Astrocyte of the cerebellum (primary cell): ENCODE results near the gene MIER3.

Experiments used
- DNase-seq: peaks from one replicate; pipeline ENCODE4 v3.0.0-alpha.2; 2011; ENCODE audit warnings: low read depth
- H3K4me3 ChIP-seq: 2 replicates; pipeline ENCODE4 v1.5.1; 2011; ENCODE audit warnings: mild to moderate bottlenecking, low read depth, low read length, moderate library complexity
- CTCF ChIP-seq: IDR thresholded peaks from 2 replicates; pipeline ENCODE4 v1.5.1; 2012; ENCODE audit warnings: low read length, low read depth, moderate library complexity, mild to moderate bottlenecking; ENCODE audit errors: missing control alignments
- in situ Hi-C: cut with HindIII; loops from 2 replicates; pipeline ENCODE4 v1.10.0; 2017; ENCODE audit warnings: low sequenced_read_pairs

MIER3 gene

DNA sequence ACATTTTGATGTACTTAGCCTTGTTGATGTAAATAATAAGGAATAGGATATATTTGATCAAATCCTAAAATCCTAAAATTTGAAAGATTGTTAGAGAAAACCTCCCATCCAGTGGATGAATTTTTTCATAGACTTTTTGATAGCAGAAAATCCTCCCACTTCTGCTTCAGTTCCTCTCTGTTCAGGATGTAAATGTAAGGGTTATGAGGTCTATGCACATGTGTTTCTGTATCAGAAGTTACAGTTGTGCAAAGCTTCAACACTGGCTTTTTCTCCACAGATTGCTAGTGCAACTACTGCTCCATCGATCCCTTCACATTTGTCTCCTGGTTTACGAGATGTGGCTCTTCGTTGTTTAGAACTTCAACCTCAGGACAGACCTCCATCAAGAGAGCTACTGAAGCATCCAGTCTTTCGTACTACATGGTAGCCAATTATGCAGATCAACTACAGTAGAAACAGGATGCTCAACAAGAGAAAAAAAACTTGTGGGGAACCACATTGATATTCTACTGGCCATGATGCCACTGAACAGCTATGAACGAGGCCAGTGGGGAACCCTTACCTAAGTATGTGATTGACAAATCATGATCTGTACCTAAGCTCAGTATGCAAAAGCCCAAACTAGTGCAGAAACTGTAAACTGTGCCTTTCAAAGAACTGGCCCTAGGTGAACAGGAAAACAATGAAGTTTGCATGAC lies 58.5 kb downstream of the MIER3 start:
- TF ChIP-seq CTCF, result no peak
- no peak for DNase-seq
- H3K4me3 ChIP-seq, result no peak overlapping the region
- in situ Hi-C loops, result no loop called here

DNA sequence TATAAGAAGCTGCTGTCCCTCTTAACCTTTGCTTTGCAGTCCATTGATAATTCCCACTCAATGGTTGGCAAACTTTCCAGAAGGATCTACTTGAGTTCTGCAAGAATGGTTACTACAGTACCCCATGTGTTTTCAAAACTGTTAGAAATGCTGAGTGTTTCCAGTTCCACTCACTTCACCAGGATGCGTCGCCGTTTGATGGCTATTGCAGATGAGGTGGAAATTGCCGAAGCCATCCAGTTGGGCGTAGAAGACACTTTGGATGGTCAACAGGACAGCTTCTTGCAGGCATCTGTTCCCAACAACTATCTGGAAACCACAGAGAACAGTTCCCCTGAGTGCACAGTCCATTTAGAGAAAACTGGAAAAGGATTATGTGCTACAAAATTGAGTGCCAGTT lies 70.4 kb downstream of the MIER3 start:
- in situ Hi-C loops, result no loop called here

GRCh38 chr5:56876327-56876726 lies 75.6 kb downstream of the MIER3 start:
- DNase-seq, result no peak

More for the DNA sequence above, 70.4 kb downstream of the MIER3 start:
- DNase-seq, result no peak
- H3K4me3 ChIP-seq, result no peak overlapping the region
- TF ChIP-seq CTCF, result no peak

DNA sequence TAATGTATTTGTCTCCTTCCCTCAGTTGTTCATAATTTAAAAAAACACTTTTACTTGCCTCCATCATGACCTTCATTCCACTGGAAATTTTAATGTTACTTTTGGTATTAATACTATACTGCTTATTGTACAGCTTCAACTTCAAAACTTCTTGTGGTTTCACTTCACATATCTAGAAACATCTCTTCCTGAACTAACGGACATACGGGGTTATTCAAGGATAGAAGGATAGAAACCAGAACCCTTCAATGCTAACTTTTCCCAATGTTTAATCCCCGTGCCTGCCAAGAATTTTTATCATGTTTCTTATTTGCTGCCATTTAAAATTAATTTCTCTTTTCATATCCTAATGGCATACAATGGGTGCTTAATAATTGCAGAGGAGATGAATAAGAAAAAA lies 78.9 kb downstream of the MIER3 start:
- in situ Hi-C loops, result no loop called here
- H3K4me3 ChIP-seq, result no peak overlapping the region
- TF ChIP-seq CTCF, result no peak
- DNase-seq, result no peak

More at GRCh38 chr5:56876327-56876726, 75.6 kb downstream of the MIER3 start:
- in situ Hi-C loops, result no loop called here
- H3K4me3 ChIP-seq, result no peak overlapping the region
- no peak for TF ChIP-seq CTCF

DNA sequence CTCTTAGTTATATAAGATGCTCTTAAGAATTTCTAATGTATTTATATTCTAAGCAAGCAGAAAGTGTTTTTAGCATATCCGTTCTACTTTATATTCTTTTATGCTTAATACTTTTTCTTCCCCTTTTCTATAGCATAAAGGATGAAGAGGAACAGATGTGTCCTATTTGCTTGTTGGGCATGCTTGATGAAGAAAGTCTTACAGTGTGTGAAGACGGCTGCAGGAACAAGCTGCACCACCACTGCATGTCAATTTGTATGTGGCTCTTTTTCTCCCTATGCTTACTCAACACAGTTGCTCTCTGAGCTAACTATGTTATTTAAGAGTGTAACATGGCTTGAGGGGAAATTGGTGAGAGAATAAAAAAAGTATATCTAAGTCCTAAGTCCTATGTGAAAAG lies 80.1 kb downstream of the MIER3 start:
- H3K4me3 ChIP-seq, result no peak overlapping the region
- no peak for DNase-seq
- in situ Hi-C loops, result no loop called here
- no peak for TF ChIP-seq CTCF
